ENCODE results near the gene TRMT11.
"Not testable (repeated sequence)": the region's sequence is repeated elsewhere in the genome, so short reads cannot be mapped to it uniquely, and the experiment has no call there.

TRMT11 gene

DNA sequence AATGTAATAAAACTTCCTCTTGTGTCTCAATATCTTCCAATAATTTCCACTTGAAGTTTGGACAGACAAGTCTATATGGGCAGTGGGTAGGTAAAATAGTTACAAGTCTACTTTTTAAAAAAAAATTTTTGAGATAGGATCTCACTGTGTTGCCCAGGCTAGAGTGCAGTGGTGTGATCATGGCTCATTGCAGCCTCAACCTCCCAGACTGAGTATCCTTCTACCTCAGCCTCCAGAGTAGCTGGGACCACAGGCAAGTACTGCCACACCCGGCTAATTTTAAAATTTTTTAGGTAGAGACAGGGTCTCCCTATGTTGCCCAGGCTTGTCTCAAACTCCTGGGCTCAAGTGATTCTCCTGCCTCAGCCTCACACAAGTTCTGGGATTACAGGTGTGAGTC is 13.9 kb upstream of the TRMT11 start:
- H3K4me3 Mint-ChIP-seq, H3K27me3 Mint-ChIP-seq, H3K9me3 Mint-ChIP-seq: not testable (repeated sequence)
- H3K27ac Mint-ChIP-seq, result peak overlapping the region; percentile 23
- peaks cover 16% of the 10 kb centered on the region for H3K36me3 Mint-ChIP-seq
- H3K4me1 Mint-ChIP-seq, result peaks cover 31% of the 10 kb centered on the region

DNA sequence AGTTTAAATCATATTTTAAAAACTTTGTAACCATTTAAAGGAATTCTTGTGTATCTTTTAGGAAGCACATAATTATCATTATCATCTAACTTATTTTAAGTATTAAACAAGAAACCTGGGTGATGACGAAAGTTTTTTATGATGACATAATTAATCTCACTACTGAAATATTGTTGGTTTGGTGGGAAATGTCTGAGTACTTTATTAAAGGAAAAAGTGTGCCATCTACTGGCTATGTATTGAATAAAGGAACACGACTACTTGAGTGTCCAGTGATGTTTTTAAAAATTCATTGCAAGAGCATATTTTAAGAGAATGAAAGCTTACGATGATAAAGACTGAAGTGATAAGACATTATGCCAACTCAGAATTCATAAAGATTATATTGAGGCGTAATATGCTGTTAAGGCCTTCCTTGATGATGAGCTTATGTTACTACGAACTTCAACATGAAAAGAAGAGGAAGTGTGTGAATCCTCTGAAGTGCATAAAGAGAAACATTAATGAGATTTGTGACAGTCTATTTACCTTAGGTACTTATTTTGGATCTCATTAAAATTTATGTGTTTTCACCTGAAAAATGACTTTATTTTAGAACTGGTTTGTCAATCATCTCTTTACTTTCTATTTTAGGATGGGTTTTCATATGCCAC is 12.0 kb upstream of the TRMT11 start:
- no peak overlapping the region for H3K27ac Mint-ChIP-seq
- no peaks in the 10 kb centered on the region for H3K27me3 Mint-ChIP-seq
- no peaks in the 10 kb centered on the region for H3K9me3 Mint-ChIP-seq
- H3K36me3 Mint-ChIP-seq, result peaks cover 9% of the 10 kb centered on the region
- no peak overlapping the region for H3K4me3 Mint-ChIP-seq
- peaks cover 13% of the 10 kb centered on the region for H3K4me1 Mint-ChIP-seq

DNA sequence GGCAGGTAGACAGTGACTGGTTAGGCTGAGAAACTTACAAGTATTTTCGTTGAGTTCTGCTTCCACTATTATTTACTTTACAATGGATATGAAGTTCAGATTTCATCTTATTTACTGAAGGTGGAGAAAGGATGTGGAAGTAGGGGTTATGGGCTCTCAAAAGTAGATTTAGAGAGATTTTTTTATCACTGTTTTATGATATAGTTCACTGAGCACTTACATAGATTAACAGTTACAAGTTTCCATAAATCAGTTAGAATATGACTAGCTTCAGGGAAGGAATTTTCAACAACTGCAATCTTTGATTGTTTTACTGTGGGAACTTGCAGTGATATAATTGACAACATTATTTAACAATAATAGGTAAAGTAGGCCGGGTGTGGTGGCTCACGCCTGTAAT is 7.2 kb upstream of the TRMT11 start:
- H3K27ac Mint-ChIP-seq, result no peak overlapping the region
- no peaks in the 10 kb centered on the region for H3K27me3 Mint-ChIP-seq
- peaks cover 6% of the 10 kb centered on the region for H3K36me3 Mint-ChIP-seq
- H3K4me3 Mint-ChIP-seq, result no peak overlapping the region
- peaks cover 6% of the 10 kb centered on the region for H3K4me1 Mint-ChIP-seq
- H3K9me3 Mint-ChIP-seq, result no peaks in the 10 kb centered on the region

DNA sequence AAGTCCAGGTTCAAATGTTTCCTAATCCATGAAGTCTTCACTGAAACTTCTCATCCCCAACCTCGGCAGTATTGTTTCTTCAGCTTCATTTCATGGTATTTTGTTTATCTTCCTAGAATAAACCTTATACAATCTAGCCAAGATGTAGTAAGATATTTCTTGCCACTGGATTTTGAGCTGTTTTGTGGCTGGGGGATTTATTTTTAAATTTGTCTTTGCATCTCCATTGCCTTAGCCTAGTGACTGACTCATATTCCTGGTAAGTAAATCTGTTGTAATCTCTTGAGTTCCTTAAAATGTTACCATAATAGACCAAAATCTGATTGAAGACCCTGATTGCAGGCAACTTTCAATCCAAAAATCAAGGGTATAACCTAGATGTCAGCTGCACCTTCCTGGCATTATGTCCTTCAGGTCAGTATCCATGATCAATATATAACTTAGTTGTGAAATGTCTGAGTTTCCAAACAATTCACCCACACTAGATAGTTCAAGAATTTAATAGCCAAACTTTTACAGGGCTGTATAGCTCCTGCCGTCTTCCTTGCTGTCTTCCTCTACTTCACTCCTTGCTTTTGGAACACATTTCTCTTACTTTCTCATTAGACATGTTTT is 4.7 kb upstream of the TRMT11 start:
- no peaks in the 10 kb centered on the region for H3K4me1 Mint-ChIP-seq
- no peak overlapping the region for H3K27ac Mint-ChIP-seq
- no peaks in the 10 kb centered on the region for H3K9me3 Mint-ChIP-seq
- peaks cover 3% of the 10 kb centered on the region for H3K36me3 Mint-ChIP-seq
- no peaks in the 10 kb centered on the region for H3K27me3 Mint-ChIP-seq
- no peak overlapping the region for H3K4me3 Mint-ChIP-seq

DNA sequence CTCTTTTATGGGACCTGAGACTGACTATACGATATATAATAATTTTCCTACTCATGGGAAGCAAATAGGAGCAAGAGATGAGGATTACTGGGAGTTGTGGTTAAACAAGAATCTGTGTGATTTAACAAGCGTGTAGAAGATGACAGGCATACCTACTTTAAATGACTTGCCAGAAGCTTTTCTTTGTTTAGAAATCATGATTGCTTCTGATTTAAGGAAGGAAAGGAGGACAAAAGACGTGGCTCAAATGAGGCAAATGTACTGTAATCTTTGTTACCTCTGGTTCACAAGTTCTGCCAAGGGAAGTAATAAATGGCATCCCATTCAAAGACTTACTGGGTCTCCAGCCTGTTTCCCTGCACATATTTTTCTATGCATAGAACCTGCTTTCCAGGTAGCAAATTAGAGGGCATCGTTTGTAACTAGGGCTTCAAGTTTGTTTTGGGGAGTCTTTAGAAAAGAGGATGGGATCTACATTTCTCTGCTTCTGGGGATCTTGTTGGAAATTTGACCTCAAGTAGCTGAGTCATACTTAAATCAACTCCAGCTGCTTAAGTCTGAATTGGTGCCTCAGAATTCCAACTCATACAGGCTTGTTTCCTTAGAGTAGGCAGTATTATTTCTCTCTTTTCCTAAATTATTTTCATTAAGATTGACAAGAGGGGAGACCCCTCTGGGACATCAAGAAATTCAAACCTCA is 2.9 kb upstream of the TRMT11 start:
- Mint-ChIP-seq H3K9me3 (no peaks in the 10 kb centered on the region), H3K4me1 (no peaks in the 10 kb centered on the region), H3K36me3 (no peaks in the 10 kb centered on the region), H3K27ac (no peak overlapping the region), H3K4me3 (no peak overlapping the region), H3K27me3 (no peaks in the 10 kb centered on the region)

DNA sequence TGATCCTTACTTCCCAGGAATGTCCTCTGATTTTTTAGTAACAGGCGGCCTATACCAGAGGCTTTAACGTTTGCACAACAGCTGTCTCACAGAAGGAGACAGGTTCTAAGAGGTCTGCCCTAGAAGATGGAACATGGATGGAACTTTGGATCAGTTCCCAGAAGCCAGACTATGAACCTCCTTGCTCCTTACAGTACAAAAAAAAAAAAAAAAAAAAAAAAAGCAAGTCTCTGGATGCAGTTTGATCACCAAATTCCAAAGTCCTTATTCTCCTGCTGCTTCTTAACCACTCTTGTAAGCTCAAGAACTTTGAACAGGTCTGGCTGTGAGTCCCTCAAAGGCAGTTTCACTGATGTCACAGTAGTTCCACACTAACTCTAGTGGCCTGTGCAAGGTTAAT is 2.0 kb upstream of the TRMT11 start:
- no peaks in the 10 kb centered on the region for H3K27me3 Mint-ChIP-seq
- no peaks in the 10 kb centered on the region for H3K36me3 Mint-ChIP-seq
- H3K4me3 Mint-ChIP-seq, result no peak overlapping the region
- H3K27ac Mint-ChIP-seq, result no peak overlapping the region
- H3K9me3 Mint-ChIP-seq, result no peaks in the 10 kb centered on the region
- no peaks in the 10 kb centered on the region for H3K4me1 Mint-ChIP-seq

DNA sequence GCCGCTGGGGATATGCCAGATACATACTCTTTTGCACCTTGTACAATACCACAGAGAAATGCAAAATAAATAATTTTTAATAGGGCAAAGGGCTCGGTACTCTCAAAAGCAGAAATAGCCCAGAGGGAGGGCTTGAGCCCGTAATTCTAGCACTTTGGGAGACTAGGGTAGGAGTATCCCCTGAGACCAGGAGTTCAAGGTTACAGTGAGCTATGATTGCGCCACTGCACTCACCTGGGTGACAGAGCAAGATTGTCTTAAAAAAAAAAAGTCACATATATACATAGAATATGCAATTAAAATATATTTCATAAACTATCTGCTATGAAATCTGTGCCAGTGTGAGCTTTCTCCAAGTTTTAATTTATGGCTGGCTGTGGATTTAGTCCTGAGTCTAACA is 818 bp upstream of the TRMT11 start:
- Mint-ChIP-seq H3K36me3 (no peaks in the 10 kb centered on the region), H3K27me3 (no peaks in the 10 kb centered on the region), H3K4me3 (peak overlapping the region; percentile 44), H3K9me3 (no peaks in the 10 kb centered on the region), H3K27ac (no peak overlapping the region), H3K4me1 (no peaks in the 10 kb centered on the region)

DNA sequence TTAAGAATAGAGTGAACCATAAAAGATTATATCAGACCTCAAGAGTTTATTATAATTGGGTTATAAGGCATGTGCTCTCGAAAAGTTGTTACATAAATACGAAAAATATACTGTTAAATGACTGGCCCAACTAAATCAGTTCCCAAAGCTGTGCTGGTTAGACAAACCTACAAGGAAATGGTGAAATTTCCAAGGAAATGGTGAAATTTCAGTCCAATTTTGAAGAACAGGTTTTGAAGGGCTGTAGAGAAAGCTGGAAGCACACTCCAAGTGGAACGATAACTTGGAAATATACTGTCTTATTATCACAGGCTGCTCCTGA is 400 bp upstream of the TRMT11 start:
- H3K36me3 Mint-ChIP-seq, result no peaks in the 10 kb centered on the region
- no peaks in the 10 kb centered on the region for H3K27me3 Mint-ChIP-seq
- H3K4me1 Mint-ChIP-seq, result no peaks in the 10 kb centered on the region
- H3K4me3 Mint-ChIP-seq, result no peak overlapping the region
- H3K9me3 Mint-ChIP-seq, result no peaks in the 10 kb centered on the region
- H3K27ac Mint-ChIP-seq, result no peak overlapping the region

DNA sequence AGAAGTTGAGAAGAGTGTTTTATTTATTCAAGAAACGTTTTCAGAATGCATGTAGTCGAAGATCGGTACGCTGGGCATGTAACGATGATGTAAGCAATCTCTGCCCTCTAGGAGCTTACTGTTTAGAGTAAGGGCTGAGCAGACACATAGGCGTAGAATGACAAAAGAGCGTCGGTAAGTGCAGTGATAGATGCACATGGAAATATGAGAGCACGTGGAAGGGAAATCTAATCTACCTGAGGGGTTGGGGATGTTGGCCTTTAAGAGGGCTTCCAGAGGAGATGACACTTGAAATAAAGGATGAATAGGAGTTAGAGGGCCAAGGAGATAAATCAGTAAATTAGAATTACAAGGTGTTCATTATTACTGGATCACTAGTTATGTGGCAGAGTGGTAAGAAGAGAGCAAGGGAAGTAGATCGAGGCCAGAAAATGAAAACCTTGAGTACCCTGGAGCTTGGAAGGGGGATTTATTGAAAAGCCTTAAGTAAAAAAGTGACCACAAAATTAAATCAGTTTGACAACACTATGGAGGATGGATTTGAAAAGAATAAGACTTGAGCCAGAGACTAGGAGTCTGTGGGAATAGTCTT is 782 bp downstream of the TRMT11 start:
- peaks cover 6% of the 10 kb centered on the region for H3K4me1 Mint-ChIP-seq
- no peaks in the 10 kb centered on the region for H3K27me3 Mint-ChIP-seq
- H3K9me3 Mint-ChIP-seq, result no peaks in the 10 kb centered on the region
- H3K36me3 Mint-ChIP-seq, result no peaks in the 10 kb centered on the region
- no peak overlapping the region for H3K27ac Mint-ChIP-seq
- no peak overlapping the region for H3K4me3 Mint-ChIP-seq

DNA sequence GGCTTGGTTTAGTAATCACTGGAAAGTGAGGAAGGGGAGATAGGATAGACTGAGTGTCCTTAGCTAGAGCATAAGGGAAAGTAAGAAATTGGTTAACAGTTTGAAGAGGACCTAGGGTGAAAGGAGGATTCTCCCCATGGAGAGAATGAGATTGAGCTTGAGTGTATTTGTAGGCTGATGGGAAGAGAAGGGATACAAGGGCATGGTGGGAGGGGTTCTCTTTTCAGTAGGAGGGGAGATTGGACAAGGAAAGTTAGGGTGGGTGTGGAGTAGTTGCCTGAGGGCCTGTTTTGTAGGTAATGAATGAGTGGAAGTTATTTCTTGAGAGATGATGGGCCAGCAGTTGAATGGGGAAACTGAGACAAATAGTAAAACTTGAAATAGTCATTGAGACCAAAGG is 1.9 kb downstream of the TRMT11 start:
- no peak overlapping the region for H3K27ac Mint-ChIP-seq

DNA sequence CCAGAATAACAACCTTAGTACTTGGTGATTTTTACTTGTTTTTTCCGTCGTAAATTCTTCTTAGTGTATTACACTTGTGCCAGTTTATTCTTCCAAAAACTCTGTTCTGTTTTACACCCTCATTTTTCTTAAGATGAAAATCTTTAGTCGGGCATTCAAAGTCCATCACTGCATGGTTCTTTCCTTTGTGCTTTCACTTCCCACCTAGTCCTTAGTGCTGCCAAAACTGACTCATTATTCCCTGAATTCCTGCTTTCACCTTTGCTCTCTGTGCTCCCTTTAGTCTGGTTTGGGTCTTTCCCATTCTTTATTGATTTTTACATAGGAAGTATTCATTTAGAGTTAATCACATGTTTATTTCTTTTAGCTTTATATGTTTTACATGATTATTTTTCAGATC is 3.3 kb downstream of the TRMT11 start:
- H3K4me1 Mint-ChIP-seq, result peaks cover 28% of the 10 kb centered on the region
- H3K4me3 Mint-ChIP-seq, result peak overlapping the region; percentile 39
- H3K9me3 Mint-ChIP-seq, result no peaks in the 10 kb centered on the region
- no peak overlapping the region for H3K27ac Mint-ChIP-seq
- no peaks in the 10 kb centered on the region for H3K27me3 Mint-ChIP-seq
- H3K36me3 Mint-ChIP-seq, result no peaks in the 10 kb centered on the region

More for the DNA sequence above, 1.9 kb downstream of the TRMT11 start:
- H3K4me3 Mint-ChIP-seq, result no peak overlapping the region
- peaks cover 17% of the 10 kb centered on the region for H3K4me1 Mint-ChIP-seq
- H3K27me3 Mint-ChIP-seq, result no peaks in the 10 kb centered on the region
- no peaks in the 10 kb centered on the region for H3K9me3 Mint-ChIP-seq
- no peaks in the 10 kb centered on the region for H3K36me3 Mint-ChIP-seq

DNA sequence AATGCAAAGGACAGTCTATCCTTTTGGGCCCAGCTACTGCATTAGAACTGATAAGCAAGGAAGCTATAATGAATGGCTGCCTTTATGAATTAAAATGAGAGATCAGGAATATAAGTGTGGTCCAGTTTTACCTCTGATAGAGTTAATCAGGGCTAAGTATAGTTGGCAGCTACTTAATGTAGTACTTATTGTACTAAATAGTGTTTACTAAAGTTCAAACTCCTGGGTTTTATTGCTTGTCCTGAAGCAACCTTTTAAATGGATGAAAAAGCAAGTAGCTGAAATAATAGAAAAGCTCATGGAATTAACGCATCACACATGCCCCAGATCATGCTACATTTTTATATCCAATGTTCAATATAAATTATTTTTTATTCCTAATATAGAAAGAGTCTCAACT is 5.3 kb downstream of the TRMT11 start:
- Mint-ChIP-seq H3K36me3 (peaks cover 2% of the 10 kb centered on the region), H3K4me3 (no peak overlapping the region), H3K9me3 (no peaks in the 10 kb centered on the region), H3K27me3 (no peaks in the 10 kb centered on the region), H3K4me1 (peaks cover 40% of the 10 kb centered on the region), H3K27ac (no peak overlapping the region)

DNA sequence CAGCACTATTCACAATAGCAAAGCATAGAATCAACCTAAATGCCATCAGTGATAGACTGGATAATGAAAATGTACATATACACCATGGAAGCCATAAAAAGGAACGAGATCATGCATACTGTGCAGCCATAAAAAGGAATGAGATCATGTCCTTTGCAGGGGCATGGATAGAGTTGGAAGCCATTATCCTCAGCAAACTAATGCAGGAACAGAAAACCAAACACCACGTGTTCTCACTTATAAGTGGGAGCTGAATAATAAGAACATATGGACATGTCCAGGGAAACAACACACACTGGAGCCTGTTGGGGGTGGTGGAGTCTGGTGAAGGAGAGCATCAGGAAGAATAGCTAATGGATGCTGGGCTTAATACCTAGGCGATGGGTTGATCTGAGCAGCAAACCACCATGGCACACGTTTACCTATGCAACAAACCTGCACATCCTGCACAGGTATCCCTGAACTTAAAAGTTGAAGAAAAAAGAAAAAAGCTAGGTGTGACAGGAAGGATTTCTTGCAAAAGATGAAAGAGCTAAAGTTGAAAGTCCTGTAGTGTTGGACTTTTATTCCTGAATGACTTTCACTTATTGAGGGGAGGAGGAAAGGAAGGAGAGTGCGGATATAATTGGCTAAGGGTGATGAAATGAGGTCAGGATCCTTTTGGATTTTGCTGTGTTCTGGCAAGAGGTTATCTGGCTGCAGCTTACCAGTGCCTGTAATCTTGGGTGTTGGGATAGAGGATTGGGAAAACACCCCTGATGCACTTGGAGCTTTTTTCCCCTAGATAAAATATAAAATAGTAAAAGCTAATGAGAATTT is 8.5 kb downstream of the TRMT11 start:
- H3K4me3 Mint-ChIP-seq, result no peak overlapping the region
- H3K27me3 Mint-ChIP-seq, result no peaks in the 10 kb centered on the region
- H3K9me3 Mint-ChIP-seq, result no peaks in the 10 kb centered on the region
- peaks cover 14% of the 10 kb centered on the region for H3K36me3 Mint-ChIP-seq
- no peak overlapping the region for H3K27ac Mint-ChIP-seq
- H3K4me1 Mint-ChIP-seq, result peaks cover 40% of the 10 kb centered on the region

DNA sequence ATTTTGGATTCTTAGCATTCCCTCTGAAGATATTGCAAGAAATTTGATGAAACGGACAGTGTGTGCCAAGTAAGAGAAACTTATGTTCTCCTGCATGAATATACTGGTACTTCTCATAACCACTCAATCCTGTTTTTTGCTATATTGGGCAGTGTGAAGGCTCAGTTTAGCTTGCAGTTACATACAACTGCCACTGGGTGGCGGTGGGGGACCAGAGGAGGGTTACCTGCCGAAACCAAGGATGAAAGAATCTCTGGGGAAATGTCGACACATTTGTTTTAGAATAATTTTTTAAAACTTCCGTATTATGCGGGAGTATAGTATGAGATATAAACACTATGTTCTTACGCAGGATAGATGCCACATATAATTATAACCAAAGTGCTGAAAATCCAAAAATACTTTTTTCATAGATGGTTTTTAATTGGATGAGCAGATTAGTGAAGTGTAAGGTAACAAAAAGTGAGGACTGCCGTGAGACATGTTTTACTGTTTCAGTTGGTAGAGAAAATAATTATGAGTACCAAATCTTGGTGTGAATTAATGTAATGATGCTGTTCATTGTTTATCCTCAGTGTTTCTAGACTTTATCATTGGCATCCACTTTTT is 9.7 kb downstream of the TRMT11 start:
- peak overlapping the region; percentile 77 for H3K4me3 Mint-ChIP-seq
- H3K36me3 Mint-ChIP-seq, result peaks cover 18% of the 10 kb centered on the region
- peaks cover 40% of the 10 kb centered on the region for H3K4me1 Mint-ChIP-seq
- H3K9me3 Mint-ChIP-seq, result no peaks in the 10 kb centered on the region
- no peaks in the 10 kb centered on the region for H3K27me3 Mint-ChIP-seq
- H3K27ac Mint-ChIP-seq, result no peak overlapping the region

Measured in activated naive CD4-positive, alpha-beta T cell treated with anti-CD3 and anti-CD28 coated beads, Interleukin-2, amount 50 U/mL, for 24 hours (primary cell).